MCF 10A (cell line): ENCODE measurements around the gene PM20D1. TPM values are rescaled to one million over a fixed set of nuclear protein-coding genes. Genes with fewer than 3 reads are reported as not detected.

Experiments
- BruUV-seq: library from RNA; stranded (reverse); fragments of 400-500 nt; replicated peaks from 2 replicates; lab custom pipeline; 2021; lab: Mats Ljungman, UMichigan
- CTCF ChIA-PET: fragments of 300-600 bp; sonication (Branson Sonifier 250); formaldehyde crosslinking; extraction: SDS; loops from one replicate; lab custom pipeline; 2021; ENCODE audit warnings: antibody characterized with exemption, inconsistent platforms; lab: Yijun Ruan, JAX
- POLR2A ChIA-PET: fragments of 300-600, 350-650 bp; sonication (Branson Sonifier 250); formaldehyde crosslinking; extraction: SDS; loops from one replicate; lab custom pipeline; 2020; ENCODE audit warnings: antibody characterized with exemption, inconsistent platforms; lab: Yijun Ruan, JAX
- DNase-seq: peaks from one replicate; pipeline ENCODE4 v3.0.0-alpha.2; 2018; ENCODE audit not compliant: unreplicated experiment
- H3K27ac Mint-ChIP-seq: one replicate; pipeline ENCODE4 v1.8.0; 2022; ENCODE audit warnings: mild to moderate bottlenecking, low read depth, mixed read lengths; ENCODE audit not compliant: unreplicated experiment
- H3K27me3 Mint-ChIP-seq: one replicate; pipeline ENCODE4 v1.8.0; 2022; ENCODE audit warnings: mixed read lengths; ENCODE audit not compliant: insufficient read depth, unreplicated experiment
- H3K36me3 Mint-ChIP-seq: one replicate; pipeline ENCODE4 v1.8.0; 2022; ENCODE audit warnings: mild to moderate bottlenecking, moderate library complexity, mixed read lengths; ENCODE audit not compliant: insufficient read depth, unreplicated experiment
- H3K4me1 Mint-ChIP-seq: one replicate; pipeline ENCODE4 v1.8.0; 2022; ENCODE audit warnings: mixed read lengths; ENCODE audit not compliant: insufficient read depth, unreplicated experiment
- H3K4me3 Mint-ChIP-seq: one replicate; pipeline ENCODE4 v1.8.0; 2022; ENCODE audit warnings: mild to moderate bottlenecking, moderate library complexity, mixed read lengths; ENCODE audit not compliant: unreplicated experiment
- H3K9me3 Mint-ChIP-seq: one replicate; pipeline ENCODE4 v1.8.0; 2022; ENCODE audit warnings: mixed read lengths; ENCODE audit not compliant: unreplicated experiment
- CTCF ChIP-seq: fragments of 200-600 bp; IDR thresholded peaks from one replicate; pipeline ENCODE4 v1.8.0; 2022; ENCODE audit warnings: antibody characterized with exemption, mild to moderate bottlenecking; ENCODE audit not compliant: unreplicated experiment
- intact Hi-C: fragments of 100-400 bp; cut with micrococcal nuclease; formaldehyde crosslinking; loops from 2 replicates; pipeline ENCODE4 v1.14.1; 2022
- total RNA-seq: library from RNA; stranded (reverse); gene quantifications from 2 replicates; pipeline ENCODE4 v1.2.3, GENCODE V29; 2022

Gene PM20D1
- total RNA-seq, 1 experiment from 2014 or later: not detected

- DNase-seq: no peak
- Mint-ChIP-seq H3K4me1 (peaks cover 24% of the 10 kb centered on the region), H3K27me3 (no peaks in the 10 kb centered on the region), H3K27ac (no peak overlapping the region), H3K9me3 (no peaks in the 10 kb centered on the region), H3K36me3 (peaks cover 6% of the 10 kb centered on the region), H3K4me3 (no peak overlapping the region)
- CTCF ChIA-PET: interaction anchor here (0.6 to 1.9 kb wide), 5 partner anchors 9 to 176 kb away, joined by 3 to 14 read pairs (median 4); no protein-coding TSS in a partner anchor
- intact Hi-C loops: no loop called here
- no peak for TF ChIP-seq CTCF
- POLR2A ChIA-PET: interaction anchor here (0.6 kb wide), 1 partner anchor 1252 kb away, joined by 3 read pairs; the partner anchor contains the start of gene PFKFB2
- no TSS peak for BruUV-seq
Observed at GRCh38 chr1:205800981-205801703, 48.8 kb downstream of the PM20D1 start.

- peaks cover 6% of the 10 kb centered on the region for H3K36me3 Mint-ChIP-seq
- H3K27me3 Mint-ChIP-seq: no peaks in the 10 kb centered on the region
- intact Hi-C loops: no loop called here
- peaks cover 17% of the 10 kb centered on the region for H3K4me1 Mint-ChIP-seq
- CTCF ChIA-PET: interaction anchor here (0.6 to 1.9 kb wide), 4 partner anchors 9 to 177 kb away, joined by 3 to 14 read pairs (median 7); no protein-coding TSS in a partner anchor
- H3K27ac Mint-ChIP-seq: no peak overlapping the region
- POLR2A ChIA-PET: no interaction called here
- DNase-seq: no peak
- H3K9me3 Mint-ChIP-seq: no peaks in the 10 kb centered on the region
- BruUV-seq: no TSS peak
- no peak for TF ChIP-seq CTCF
- H3K4me3 Mint-ChIP-seq: no peak overlapping the region
Observed at GRCh38 chr1:205800427-205800826, 49.5 kb downstream of the PM20D1 start.

- DNase-seq: no peak
- no peak for TF ChIP-seq CTCF
- no peak overlapping the region for H3K27ac Mint-ChIP-seq
- H3K27me3 Mint-ChIP-seq: no peaks in the 10 kb centered on the region
- BruUV-seq: no TSS peak
- no peaks in the 10 kb centered on the region for H3K9me3 Mint-ChIP-seq
- peaks cover 13% of the 10 kb centered on the region for H3K36me3 Mint-ChIP-seq
- no peak overlapping the region for H3K4me3 Mint-ChIP-seq
- intact Hi-C loops: no loop called here
- CTCF ChIA-PET: interaction anchor here (9.2 to 10.4 kb wide), 2 partner anchors 108 to 183 kb away, joined by 75 to 174 read pairs; no protein-coding TSS in a partner anchor
- POLR2A ChIA-PET: no interaction called here
- peaks cover 5% of the 10 kb centered on the region for H3K4me1 Mint-ChIP-seq
Observed at GRCh38 chr1:205798577-205798976, 51.4 kb downstream of the PM20D1 start.

GRCh38 chr1:205797168-205797567 is 52.8 kb downstream of the PM20D1 start:
- Mint-ChIP-seq H3K36me3 (peaks cover 18% of the 10 kb centered on the region), H3K27me3 (no peaks in the 10 kb centered on the region), H3K27ac (no peak overlapping the region), H3K4me1 (peaks cover 5% of the 10 kb centered on the region), H3K4me3 (no peak overlapping the region), H3K9me3 (no peaks in the 10 kb centered on the region)
- CTCF ChIA-PET: interaction anchor here (0.7 to 10.4 kb wide), 5 partner anchors 14 to 184 kb away, joined by 3 to 174 read pairs (median 10); no protein-coding TSS in a partner anchor
- intact Hi-C loops: no loop called here
- no peak for TF ChIP-seq CTCF
- no peak for DNase-seq
- BruUV-seq: no TSS peak
- POLR2A ChIA-PET: interaction anchor here (1.2 kb wide), 1 partner anchor 14 kb away, joined by 3 read pairs; no protein-coding TSS in a partner anchor
